ENCODE data around the gene SF3B3.

The SF3B3 gene

GRCh38 chr16:70589998-70590471 is 66.4 kb downstream of the SF3B3 start:
- DNase-seq (ENCODE audit: low spot score): no peak

DNA sequence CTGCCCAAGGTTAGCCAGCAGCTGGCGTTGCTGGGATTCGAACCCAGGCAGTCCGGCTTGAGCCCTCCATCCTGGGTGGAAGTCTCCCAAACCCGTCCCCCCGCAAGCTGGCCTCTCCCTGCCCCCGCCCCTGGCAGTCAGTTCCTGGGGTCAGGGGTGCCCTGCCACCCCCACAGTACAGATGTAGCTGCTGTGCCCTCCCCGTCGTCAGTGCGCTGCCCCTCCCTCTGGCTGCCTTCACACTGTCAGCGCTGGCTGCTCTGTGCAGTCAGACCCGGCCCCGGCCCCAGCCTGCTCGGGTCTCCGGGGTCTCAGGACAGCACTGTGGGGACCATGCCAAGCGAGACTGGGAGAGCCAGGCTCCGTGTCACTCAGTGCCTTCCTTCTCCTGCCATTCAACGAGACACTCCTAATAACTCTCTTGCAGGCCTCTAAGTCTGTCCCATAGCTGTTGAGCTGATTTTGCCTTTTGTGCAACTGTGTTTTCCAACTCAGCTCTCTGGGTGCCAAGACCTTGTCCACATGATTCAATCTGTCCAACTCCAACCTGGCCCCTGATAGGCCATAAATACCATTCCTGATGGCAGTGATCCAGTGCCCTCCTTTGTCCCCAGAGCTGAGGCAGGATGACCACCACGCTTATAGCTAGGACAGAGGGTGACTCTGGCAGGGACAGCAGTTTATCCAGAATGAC is 67.3 kb downstream of the SF3B3 start:
- no peak for DNase-seq (ENCODE audit: low spot score)

DNA sequence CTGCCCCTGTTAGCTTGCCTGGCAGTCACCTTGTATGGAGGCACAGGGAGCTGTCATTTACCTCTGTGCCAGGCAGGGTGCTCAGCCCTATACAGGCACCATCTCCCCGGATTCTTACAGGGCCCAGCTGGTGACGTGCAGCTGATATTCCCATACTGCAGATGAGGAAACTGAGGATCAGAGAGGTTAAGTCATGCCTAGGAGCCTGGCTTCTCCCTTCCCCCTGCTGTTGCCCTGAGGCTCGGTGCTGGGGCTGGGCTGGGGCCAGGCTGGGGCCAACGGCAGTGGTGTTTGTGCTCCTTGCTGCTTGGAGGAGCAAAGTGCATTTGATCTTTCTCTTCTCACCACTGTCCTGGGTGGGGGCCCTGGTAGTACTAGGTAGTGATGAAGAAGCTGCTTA is 68.0 kb downstream of the SF3B3 start:
- no peak for DNase-seq (ENCODE audit: low spot score)

GRCh38 chr16:70592106-70592571 is 68.5 kb downstream of the SF3B3 start:
- no peak for DNase-seq (ENCODE audit: low spot score)

DNA sequence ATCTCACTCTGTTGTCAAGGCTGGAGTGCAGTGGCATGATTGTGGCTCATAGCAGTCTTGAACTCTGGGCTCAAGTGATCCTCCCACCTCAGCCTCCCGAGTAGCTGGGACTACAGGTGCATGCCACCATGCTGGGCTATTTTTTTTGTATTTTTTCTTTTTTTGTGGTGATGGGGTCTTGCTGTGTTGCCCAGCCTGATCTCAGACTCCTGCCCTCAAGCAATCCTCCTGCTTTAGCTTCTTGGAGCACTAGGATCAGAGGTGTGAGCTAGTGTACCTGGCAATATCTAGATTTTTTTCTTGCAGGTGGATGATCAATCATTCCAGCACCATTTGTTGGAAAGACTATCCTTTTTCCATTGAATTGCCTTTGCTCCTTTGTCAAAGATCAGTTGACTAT is 69.9 kb downstream of the SF3B3 start:
- DNase-seq (ENCODE audit: low spot score): no peak

GRCh38 chr16:70594569-70594968 is 71.0 kb downstream of the SF3B3 start:
- no peak for DNase-seq (ENCODE audit: low spot score)

- no peak for DNase-seq (ENCODE audit: low spot score)
These were observed 73.7 kb downstream of the SF3B3 start for GRCh38 chr16:70597135-70597835.

- no peak for DNase-seq (ENCODE audit: low spot score)
These were observed 75.4 kb downstream of the SF3B3 start for GRCh38 chr16:70598937-70599503.

- DNase-seq (ENCODE audit: low spot score): no peak
These were observed 77.1 kb downstream of the SF3B3 start for GRCh38 chr16:70600730-70601129.

DNA sequence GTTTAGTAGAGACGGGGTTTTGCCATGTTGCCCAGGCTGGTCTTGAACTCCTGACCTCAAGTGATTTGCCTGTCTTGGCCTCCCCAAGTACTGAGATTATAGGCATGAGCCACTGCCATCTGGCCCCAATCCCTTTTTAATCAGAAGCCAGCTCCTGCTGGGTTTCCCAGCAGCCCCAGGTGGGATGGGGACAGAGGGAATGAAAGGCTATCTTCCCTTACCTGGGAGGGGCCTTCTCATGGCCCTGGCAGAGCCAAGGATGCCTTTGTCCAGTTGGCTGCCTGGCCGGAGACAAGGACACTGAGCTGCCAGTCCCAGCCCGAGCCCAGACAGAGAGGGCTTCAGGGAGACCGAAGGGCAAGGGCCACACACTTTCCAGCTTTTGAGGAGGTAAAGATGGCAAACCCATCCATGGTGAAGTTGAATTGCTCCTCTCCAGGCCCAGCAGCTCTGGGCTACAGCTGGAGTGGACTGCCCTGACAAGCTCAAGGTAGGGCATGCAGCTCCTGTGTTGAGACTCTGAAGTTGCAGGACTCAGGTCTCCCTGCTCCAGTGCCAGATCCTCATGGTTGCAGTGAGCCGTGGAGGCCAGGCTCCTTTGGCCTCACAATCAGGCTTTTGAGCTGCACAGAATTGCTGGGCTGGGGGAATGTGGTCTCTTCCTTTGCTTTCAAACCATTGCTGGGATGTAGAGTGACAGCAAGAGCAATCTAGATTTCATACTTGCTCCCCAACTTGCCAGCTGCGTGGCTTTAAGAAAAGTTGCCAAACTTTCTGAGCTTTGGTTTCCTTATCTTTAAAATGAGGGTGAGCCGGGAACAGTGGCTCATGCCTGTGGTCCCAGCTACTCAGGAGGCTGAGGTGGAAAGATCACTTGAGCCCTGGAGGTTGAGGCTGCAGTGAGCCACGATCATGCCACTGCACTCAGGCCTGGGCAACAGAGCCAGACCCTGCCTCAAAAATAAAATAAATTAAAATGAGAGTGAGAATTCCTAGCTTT is 78.3 kb downstream of the SF3B3 start:
- no peak for DNase-seq (ENCODE audit: low spot score)

DNA sequence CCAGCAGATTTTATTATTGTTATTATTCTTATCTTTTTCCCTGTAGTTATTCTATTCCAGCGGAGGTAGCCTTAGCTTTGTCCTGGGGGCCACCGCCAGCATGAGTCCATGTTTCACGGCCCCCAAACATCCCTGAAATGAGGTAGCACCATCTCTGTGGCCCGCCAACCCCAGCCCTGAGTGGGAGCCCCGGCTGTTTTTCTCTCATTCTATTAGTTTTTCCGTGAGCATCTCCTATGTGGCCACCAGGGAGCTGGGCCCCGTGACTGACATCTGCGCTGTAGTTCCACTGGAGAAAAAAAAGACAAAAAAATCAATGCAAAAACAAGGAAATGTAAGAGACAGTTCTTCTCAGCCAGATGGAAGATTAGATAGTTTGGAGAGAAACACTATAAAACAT is 79.2 kb downstream of the SF3B3 start:
- DNase-seq (ENCODE audit: low spot score): no peak

- no peak for DNase-seq (ENCODE audit: low spot score)
These were observed 81.0 kb downstream of the SF3B3 start for GRCh38 chr16:70604407-70605282.

DNA sequence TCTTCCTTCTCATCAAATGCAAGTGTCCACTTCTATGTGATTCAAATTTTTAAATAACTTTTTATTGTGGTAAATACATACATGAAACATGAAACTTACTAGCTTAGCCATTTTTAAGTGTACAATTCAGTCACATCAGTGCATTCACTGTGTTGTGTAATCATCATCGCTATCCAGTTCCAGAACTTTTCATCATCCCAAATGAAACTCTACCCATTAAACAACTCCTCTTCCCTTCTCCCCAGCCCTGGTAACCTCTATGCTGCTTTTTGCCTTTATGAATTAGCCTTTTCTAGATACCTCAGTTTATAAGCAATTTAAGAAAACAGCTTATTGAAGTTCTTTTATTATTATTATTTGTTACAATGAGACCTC is 81.7 kb downstream of the SF3B3 start:
- no peak for DNase-seq (ENCODE audit: low spot score)

- no peak for DNase-seq (ENCODE audit: low spot score)
These were observed 84.9 kb downstream of the SF3B3 start for GRCh38 chr16:70608521-70608920.

DNA sequence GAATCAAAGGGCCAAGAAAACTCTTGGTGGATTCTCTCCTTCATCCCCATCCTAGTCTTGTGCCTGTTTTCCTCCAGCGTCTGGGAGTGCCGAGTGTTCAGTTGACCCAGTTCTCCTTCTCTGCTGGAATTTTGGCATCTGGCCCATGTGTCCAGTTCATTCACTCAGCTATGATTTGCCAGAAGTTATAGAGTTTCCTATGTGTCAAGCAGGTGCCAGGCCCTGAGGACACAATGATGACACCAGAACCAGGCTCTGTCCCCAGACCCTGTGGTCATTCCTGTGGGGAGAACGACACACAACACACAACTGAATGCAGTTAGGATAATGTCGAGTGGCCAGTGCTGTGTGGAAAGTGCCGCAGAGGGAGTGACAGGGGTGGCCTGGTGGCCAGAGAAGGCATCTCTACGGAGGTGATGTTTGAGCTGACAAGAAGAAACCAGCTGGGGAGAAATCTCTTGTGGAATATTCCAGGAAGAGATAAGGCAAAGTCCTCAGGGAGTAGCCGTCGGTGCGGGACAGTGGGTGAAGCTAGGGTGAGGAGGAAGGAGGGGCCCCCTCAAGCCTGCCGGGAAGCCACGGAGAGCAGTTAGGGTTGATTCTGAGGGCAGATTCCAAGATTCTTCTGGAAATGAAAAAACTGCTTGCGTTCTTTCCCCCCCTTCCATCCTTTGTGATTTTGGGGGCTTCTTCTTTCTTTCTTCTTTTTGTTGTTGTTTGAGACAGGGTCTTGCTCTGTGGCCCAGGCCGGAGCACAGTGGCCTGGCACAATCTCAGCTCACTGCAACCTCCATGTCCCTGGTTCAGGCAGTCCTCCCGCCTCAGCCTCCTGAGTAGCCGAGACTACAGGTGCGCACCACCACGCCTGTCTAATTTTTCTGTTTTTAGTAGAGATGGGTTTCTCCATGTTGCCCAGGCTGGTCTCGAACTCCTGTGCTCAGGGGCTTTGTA is 86.9 kb downstream of the SF3B3 start:
- DNase-seq (ENCODE audit: low spot score): no peak

DNA sequence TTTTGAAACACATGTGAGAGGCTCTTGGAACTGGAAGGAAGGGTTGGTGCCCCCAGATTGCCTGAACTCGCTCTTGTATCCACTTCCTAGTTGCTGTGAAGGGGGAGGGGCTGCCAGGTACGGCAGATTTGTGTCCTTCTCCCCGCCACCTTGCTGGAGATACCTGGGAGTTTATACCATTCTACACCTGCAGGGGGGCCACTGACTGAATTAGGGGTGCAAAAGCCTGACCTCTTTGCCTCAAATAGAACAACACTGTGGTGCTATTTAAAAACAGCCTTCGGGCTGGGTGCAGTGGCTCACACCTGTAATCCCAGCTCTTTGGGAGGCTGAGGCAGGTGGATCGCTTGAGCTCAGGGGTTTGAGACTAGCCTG is 87.6 kb downstream of the SF3B3 start:
- DNase-seq (ENCODE audit: low spot score): no peak

DNA sequence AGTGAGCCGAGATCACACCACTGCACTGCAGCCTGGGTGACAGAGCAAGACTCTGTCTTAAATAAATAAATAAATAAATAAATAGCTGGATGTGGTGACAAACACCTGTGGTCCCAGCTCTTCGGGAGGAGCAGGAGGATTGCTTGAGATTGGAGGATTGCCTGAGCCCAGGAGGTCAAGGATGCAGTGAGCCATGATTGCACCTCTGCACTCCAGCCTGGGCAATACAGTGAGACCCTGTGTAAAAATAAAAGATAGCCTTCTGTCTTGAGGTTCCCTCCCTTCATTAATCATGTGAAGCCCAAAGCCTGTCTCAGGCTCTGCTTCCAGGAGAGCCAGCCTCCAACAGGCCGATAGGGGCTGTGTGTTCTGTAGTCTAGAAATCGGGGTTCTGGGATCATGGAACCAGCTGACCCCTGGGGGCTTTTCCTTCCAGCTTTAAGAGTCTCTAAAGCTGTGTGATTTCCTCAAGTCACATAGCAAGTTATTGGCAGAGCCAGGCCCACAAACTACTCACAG is 88.2 kb downstream of the SF3B3 start:
- no peak for DNase-seq (ENCODE audit: low spot score)

GRCh38 chr16:70612931-70613330 is 89.3 kb downstream of the SF3B3 start:
- no peak for DNase-seq (ENCODE audit: low spot score)

DNA sequence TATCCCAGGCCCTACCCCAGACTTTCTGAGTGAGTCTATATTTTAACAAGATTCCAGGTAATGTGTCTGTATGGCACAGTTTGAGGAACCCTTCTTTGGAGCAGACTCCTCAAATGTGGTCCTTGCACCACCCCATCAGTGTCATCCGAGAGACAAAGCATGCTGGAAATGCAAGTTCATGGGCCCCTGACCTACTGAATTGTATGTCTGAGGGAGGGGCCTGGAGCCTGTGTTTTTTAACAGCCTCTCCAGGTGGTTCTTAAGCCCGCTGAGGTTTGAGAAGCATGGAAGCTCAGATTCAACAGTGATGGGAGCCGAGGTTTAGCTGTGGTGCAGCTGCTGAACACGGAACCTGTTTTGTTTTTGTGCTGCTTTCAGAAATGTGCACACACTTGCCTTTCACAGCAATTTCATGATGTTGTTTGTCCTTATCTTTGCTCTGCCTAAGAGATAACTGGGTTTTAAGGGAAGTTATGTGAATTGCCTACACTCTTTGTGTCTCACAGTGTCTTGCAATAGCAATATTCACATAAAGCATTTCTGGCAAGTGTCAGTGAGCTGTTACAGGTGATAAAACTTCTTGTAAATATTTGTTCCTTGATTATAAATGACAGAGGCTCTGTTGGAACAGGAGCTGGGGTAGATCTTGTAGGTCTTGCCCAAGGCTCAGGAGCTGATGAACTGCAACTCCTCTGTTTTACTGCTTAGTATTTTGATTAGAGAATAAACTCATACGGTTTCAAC is 90.8 kb downstream of the SF3B3 start:
- no peak for DNase-seq (ENCODE audit: low spot score)

Measured in NAMALWA (cell line).